SH-SY5Y (cell line): ENCODE measurements around the gene RIOX2.

Source experiments
- GATA2 ChIP-seq: IDR thresholded peaks from 2 replicates; pipeline ENCODE4 v1.6.1; 2011; ENCODE audit warnings: mild to moderate bottlenecking, low read depth, low read length
- GATA3 ChIP-seq: IDR thresholded peaks from 2 replicates; pipeline ENCODE4 v1.6.1; 2011; ENCODE audit warnings: low read depth, mild to moderate bottlenecking, low read length, moderate library complexity

- TF ChIP-seq GATA3, result no peak
- TF ChIP-seq GATA2, result no peak
These were observed 60.8 kb downstream of the RIOX2 start for GRCh38 chr3:97911459-97911858.
